Skeletal muscle tissue (tissue), 4 donors: ENCODE results near the gene PCDHGA11. TPM values are rescaled to one million over a fixed set of nuclear protein-coding genes. Genes with fewer than 3 reads are reported as not detected.
"Not testable (repeated sequence)": the region's sequence is repeated elsewhere in the genome, so short reads cannot be mapped to it uniquely, and the experiment has no call there.

ENCODE experiments used
- H3K27ac ChIP-seq: one replicate; pipeline ENCODE4 v1.7.0; 2013; ENCODE audit warnings: mild to moderate bottlenecking, low read depth, low read length, inconsistent platforms
- H3K27me3 ChIP-seq, 3 donors: one replicate each; pipeline ENCODE4 v1.7.0; 2013; ENCODE audit warnings: low read length in 3 of 3; ENCODE audit not compliant: control insufficient read depth in 3 of 3, insufficient read depth in 3 of 3
- H3K36me3 ChIP-seq, 3 donors: one replicate each; pipeline ENCODE4 v1.7.0; 2013; ENCODE audit warnings: low read length in 3 of 3; ENCODE audit not compliant: control insufficient read depth in 3 of 3, insufficient read depth in 3 of 3
- H3K4me1 ChIP-seq, 3 donors: one replicate each; pipeline ENCODE4 v1.7.0; 2013; ENCODE audit warnings: low read length in 3 of 3, mild to moderate bottlenecking in 3 of 3; ENCODE audit not compliant: control insufficient read depth in 3 of 3, insufficient read depth in 3 of 3
- H3K4me3 ChIP-seq, 3 donors: one replicate each; pipeline ENCODE4 v1.7.0; 2013; ENCODE audit warnings: low read length in 3 of 3
- H3K9ac ChIP-seq, 3 donors: one replicate each; pipeline ENCODE4 v1.7.0; 2013; ENCODE audit warnings: low read length in 3 of 3, mild to moderate bottlenecking in 3 of 3, moderate library complexity in 2 of 3, low read depth in 1 of 3
- H3K9me3 ChIP-seq, 3 donors: one replicate each; pipeline ENCODE4 v1.7.0; 2013; ENCODE audit warnings: low read length in 3 of 3; ENCODE audit not compliant: control insufficient read depth in 3 of 3
- total RNA-seq: library from RNA; depleted of rRNA; stranded (reverse); fragments of >200 nt; gene quantifications from one replicate; pipeline ENCODE4 v1.2.3, GENCODE V29; 2014
- donor health status: Osteomylitis.

The PCDHGA11 gene
- total RNA-seq, 1 donor from 2014 or later, result 6.8 TPM

DNA sequence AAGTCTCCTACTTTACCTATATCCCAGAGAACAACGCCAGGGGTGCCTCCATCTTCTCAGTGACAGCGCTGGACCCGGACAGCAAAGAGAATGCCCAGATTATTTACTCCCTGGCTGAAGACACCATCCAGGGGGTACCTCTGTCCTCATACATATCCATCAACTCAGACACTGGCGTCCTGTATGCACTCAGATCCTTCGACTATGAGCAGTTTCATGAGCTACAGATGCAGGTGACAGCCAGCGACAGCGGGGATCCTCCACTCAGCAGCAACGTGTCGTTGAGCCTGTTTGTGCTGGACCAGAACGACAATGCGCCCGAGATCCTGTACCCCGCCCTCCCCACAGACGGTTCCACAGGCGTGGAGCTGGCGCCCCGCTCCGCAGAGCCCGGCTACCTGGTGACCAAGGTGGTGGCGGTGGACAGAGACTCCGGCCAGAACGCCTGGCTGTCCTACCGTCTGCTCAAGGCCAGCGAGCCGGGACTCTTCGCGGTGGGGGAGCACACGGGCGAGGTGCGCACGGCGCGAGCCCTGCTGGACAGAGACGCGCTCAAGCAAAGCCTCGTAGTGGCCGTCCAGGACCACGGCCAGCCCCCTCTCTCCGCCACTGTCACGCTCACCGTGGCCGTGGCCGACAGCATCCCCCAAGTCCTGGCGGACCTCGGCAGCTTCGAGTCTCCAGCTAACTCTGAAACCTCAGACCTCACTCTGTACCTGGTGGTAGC is 6.1 kb upstream of the PCDHGA11 start:
- not testable (repeated sequence) for H3K27ac ChIP-seq, H3K9ac ChIP-seq, H3K27me3 ChIP-seq
- peaks cover 19 to 27% (median 21%) of the 10 kb centered on the region in 3 donors for H3K9me3 ChIP-seq
- H3K4me3 ChIP-seq, result peak overlapping the region in 2 of 3 donors; percentile 49 to 67
- H3K36me3 ChIP-seq, result peaks cover 4 to 24% (median 5%) of the 10 kb centered on the region in 3 donors
- peaks cover 0 to 23% (median 16%) of the 10 kb centered on the region in 3 donors for H3K4me1 ChIP-seq

- H3K9me3 ChIP-seq, result peaks cover 21 to 24% (median 21%) of the 10 kb centered on the region in 3 donors
- H3K9ac ChIP-seq, H3K27ac ChIP-seq, H3K4me3 ChIP-seq, H3K27me3 ChIP-seq: not testable (repeated sequence)
- peaks cover under 1 to 19% (median 7%) of the 10 kb centered on the region in 3 donors for H3K36me3 ChIP-seq
- peaks cover 0 to 26% (median 15%) of the 10 kb centered on the region in 3 donors for H3K4me1 ChIP-seq
Measured at GRCh38 chr5:141415275-141415618, 5.6 kb upstream of the PCDHGA11 start.

GRCh38 chr5:141417494-141418172 is 3.2 kb upstream of the PCDHGA11 start, which contains the start of gene PCDHGB7:
PCDHGB7 (plus strand) TSS chr5:141417677; CDS start chr5:141417860, 183 bp downstream.
- H3K9me3 ChIP-seq, result peaks cover 24 to 39% (median 30%) of the 10 kb centered on the region in 3 donors
- not testable (repeated sequence) for H3K27me3 ChIP-seq
- peaks cover 3 to 20% (median 7%) of the 10 kb centered on the region in 3 donors for H3K36me3 ChIP-seq
- peak within 1 kb of the TSS; percentile 68 to 76 (median 73) for H3K4me3 ChIP-seq
- H3K27ac ChIP-seq, result peak within 1 kb of the TSS; percentile 62
- peak within 1 kb of the TSS; percentile 65 to 76 (median 66) for H3K9ac ChIP-seq
- peaks cover 0 to 29% (median 21%) of the 10 kb centered on the region in 3 donors for H3K4me1 ChIP-seq

DNA sequence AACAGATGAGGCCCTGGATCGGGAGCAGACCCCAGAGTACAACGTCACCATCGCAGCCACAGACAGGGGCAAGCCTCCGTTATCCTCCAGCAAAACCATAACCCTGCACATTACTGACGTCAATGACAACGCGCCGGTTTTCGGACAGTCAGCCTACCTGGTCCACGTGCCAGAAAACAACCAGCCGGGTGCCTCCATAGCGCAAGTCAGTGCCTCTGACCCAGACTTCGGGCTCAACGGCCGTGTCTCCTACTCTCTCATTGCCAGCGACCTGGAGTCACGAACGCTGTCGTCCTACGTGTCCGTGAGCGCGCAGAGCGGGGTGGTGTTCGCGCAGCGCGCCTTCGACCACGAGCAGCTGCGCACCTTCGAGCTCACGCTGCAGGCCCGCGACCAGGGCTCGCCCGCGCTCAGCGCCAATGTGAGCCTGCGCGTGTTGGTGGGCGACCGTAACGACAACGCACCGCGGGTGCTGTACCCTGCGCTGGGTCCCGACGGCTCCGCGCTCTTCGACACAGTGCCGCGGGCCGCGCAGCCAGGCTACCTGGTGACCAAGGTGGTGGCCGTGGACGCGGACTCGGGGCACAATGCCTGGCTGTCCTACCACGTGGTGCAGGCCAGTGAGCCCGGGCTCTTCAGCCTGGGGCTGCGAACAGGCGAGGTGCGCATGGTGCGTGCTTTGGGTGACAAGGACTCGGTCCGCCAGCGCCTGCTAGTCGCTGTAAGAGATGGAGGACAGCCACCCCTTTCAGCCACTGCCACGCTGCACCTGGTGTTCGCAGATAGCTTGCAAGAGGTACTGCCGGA is 1.6 kb upstream of the PCDHGA11 start:
- Histone ChIP-seq H3K4me3 (peak overlapping the region; percentile 26 to 58 (median 37)), H3K4me1 (peaks cover 0 to 32% (median 19%) of the 10 kb centered on the region in 3 donors), H3K9ac (no peak overlapping the region), H3K27me3 (peaks cover 2 to 3% (median 2%) of the 10 kb centered on the region in 3 donors), H3K27ac (no peak overlapping the region), H3K9me3 (peaks cover 24 to 43% (median 33%) of the 10 kb centered on the region in 3 donors), H3K36me3 (peaks cover 6 to 19% (median 7%) of the 10 kb centered on the region in 3 donors)

DNA sequence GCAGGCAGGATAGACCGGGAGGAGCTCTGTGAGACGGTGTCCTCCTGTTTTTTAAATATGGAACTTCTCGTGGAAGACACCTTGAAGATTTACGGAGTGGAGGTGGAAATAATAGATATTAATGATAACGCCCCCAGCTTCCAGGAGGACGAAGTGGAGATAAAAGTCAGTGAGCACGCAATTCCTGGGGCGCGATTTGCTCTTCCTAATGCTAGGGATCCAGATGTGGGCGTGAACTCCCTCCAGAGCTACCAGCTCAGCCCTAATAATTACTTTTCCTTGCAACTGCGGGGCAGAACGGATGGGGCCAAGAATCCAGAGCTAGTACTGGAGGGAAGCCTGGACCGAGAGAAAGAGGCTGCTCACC is 621 bp downstream of the PCDHGA11 start:
- H3K27me3 ChIP-seq, result peaks cover 0 to 3% (median 2%) of the 10 kb centered on the region in 3 donors
- peaks cover 5 to 18% (median 6%) of the 10 kb centered on the region in 3 donors for H3K36me3 ChIP-seq
- peak overlapping the region in 2 of 3 donors; percentile 50 to 63 for H3K9ac ChIP-seq
- peak overlapping the region; percentile 19 for H3K27ac ChIP-seq
- H3K9me3 ChIP-seq, result peaks cover 31 to 43% (median 41%) of the 10 kb centered on the region in 3 donors
- H3K4me1 ChIP-seq, result peaks cover 0 to 25% (median 19%) of the 10 kb centered on the region in 3 donors
- H3K4me3 ChIP-seq, result peak overlapping the region; percentile 59 to 71 (median 67)

- Histone ChIP-seq H3K9ac (no peak overlapping the region), H3K4me1 (peaks cover 0 to 25% (median 19%) of the 10 kb centered on the region in 3 donors), H3K9me3 (peaks cover 39 to 55% (median 47%) of the 10 kb centered on the region in 3 donors), H3K27ac (no peak overlapping the region), H3K36me3 (peaks cover 9 to 25% (median 11%) of the 10 kb centered on the region in 3 donors), H3K27me3 (peaks cover 0 to 3% (median 2%) of the 10 kb centered on the region in 3 donors), H3K4me3 (peak overlapping the region in 2 of 3 donors; percentile 24 to 41)
Measured at GRCh38 chr5:141422742-141423291, 2.0 kb downstream of the PCDHGA11 start.

DNA sequence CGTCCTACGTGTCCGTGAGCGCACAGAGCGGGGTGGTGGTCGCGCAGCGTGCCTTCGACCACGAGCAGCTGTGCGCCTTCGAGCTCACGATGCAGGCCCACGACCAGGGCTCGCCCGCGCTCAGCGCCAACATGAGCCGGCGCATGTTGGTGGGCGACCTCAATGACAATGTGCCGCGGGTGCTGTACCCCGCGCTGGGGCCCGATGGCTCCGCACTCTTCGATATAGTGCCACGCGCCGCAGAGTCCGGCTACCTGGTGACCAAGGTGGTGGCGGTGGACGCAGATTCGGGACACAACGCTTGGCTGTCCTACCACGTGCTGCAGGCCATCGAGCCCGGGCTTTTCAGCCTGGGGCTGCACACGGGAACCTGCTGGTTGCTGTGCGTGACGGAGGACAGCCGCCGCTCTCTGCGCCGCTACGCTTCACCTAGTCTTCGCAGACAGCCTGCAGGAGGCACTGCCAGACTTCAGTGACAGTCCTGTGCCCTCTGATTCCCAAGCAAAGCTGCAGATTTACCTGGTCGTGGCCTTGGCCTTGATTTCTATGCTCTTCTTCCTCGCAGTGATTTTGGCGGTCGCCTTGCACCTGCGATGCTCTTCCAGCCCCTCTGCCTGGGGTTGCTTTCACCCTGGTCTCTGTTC is 7.1 kb downstream of the PCDHGA11 start:
- Histone ChIP-seq H3K4me1 (peaks cover 2 to 9% (median 4%) of the 10 kb centered on the region in 3 donors), H3K9ac (no peak overlapping the region), H3K27me3 (no peaks in the 10 kb centered on the region), H3K27ac (no peak overlapping the region), H3K36me3 (peaks cover 7 to 16% (median 13%) of the 10 kb centered on the region in 3 donors), H3K4me3 (peak overlapping the region in 2 of 3 donors; percentile 9), H3K9me3 (peaks cover 18 to 42% (median 29%) of the 10 kb centered on the region in 3 donors)

- Histone ChIP-seq H3K27ac (no peak within 1 kb of the TSS), H3K36me3 (peaks cover 7 to 16% (median 13%) of the 10 kb centered on the region in 3 donors), H3K4me1 (peaks cover 2 to 8% (median 4%) of the 10 kb centered on the region in 3 donors), H3K9ac (peak within 1 kb of the TSS in 2 of 3 donors; percentile 43 to 51), H3K9me3 (peaks cover 15 to 37% (median 17%) of the 10 kb centered on the region in 3 donors), H3K4me3 (peak within 1 kb of the TSS; percentile 54 to 78 (median 70)), H3K27me3 (no peaks in the 10 kb centered on the region)
Measured at GRCh38 chr5:141430332-141431113, 9.7 kb downstream of the PCDHGA11 start, which contains the start of gene PCDHGA12. PCDHGA12 (plus strand) TSS chr5:141430507; CDS start chr5:141430760, 253 bp downstream.
